GDM1 (cell line): ENCODE results near the gene DNAH17.

Experiments used
- DNase-seq: peaks from one replicate; lab custom pipeline; 2025; lab: John Stamatoyannopoulos, UW

DNAH17 gene

DNA sequence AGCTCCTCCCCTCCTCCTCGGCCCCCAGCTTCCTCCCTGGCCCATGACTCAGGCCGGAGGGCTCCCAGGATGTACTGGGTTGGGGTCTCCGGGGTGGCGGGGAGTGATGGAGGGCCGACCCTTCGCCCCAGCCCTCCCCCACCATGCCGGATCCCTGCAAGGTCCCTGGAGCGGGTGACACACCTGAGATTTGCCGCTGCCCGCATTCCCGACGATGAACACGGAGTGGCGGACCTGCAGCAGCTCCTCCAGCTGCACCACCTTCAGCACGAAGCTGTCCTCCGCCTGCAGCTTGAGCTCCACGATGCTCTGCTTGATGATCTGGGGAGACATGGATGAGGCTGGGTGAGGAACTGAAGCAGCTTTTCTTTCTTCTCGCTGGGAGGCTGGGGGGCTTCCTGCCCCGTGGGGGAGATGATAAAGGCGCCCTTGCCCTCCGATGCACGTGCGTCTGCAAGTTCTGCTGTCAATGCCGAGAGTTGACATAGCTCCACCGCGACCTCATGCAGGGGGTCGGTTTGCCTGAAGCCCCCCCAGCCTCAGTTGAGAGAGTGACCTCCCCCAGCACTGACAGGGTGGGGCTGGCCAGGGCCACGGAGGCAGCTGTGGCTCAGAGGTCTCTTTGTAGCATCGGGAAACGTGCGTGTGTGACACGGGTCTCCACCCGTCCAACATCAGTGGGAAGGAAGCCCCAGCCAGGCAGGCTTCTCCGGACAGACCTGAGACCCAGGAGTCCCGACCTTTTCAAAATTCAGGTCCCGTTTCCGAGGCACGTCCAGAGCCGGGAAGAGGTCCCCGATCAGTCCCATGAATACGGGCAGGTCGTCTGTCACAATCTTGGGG is 83.1 kb downstream of the DNAH17 start:
- DNase-seq = no peak

DNA sequence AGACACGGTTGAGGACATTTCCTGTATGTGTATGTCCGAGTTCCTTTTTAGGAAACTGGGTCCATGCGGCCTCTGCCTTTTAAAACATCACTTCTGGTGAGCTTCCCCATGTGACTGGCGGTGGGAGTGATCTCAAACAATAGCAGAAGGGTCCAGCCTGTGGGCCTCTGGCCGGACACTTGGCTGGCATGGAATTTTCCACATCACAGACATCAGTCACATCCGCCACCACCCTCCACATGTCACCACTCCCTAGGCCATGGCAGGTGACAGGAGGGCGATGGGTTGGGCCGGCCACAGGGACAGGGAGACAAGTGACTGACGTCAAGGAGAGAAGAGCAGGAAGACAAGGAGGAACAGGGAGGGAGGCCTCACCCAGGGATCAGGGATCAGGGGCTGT is 83.7 kb downstream of the DNAH17 start:
- DNase-seq = no peak

DNA sequence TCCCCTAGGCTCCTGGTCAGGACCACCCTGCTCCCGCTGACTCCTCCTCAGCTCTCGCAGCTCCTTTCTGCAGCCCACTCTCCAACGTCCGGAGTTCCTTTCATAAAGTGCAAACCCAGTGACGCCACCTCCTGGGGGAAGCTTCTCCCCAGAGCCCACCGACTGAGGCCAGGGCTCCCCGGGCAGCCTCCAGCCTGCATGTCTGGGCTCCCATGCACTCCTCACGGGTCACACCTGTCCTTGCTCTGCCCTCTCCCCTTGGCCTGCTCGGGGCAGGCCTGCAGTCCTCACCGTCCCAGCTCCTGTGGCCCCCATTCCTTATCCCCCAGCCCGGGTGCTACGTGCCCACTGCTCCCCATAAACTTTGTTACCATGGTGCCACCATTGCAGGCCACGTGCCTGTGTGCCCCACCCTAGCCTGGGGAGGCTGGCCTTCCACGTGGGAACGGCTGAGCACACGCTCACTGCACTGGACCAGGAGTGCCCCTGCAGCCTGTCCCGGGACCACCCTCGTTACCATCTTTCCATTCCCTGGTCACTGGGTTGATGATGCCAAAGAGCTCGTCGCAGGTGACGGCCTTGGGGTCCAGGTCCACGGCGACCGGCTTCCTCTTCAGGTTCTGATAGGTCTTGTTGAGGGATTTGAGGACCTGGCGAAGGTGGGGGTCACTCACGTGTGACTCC is 84.9 kb downstream of the DNAH17 start:
- DNase-seq = no peak

DNA sequence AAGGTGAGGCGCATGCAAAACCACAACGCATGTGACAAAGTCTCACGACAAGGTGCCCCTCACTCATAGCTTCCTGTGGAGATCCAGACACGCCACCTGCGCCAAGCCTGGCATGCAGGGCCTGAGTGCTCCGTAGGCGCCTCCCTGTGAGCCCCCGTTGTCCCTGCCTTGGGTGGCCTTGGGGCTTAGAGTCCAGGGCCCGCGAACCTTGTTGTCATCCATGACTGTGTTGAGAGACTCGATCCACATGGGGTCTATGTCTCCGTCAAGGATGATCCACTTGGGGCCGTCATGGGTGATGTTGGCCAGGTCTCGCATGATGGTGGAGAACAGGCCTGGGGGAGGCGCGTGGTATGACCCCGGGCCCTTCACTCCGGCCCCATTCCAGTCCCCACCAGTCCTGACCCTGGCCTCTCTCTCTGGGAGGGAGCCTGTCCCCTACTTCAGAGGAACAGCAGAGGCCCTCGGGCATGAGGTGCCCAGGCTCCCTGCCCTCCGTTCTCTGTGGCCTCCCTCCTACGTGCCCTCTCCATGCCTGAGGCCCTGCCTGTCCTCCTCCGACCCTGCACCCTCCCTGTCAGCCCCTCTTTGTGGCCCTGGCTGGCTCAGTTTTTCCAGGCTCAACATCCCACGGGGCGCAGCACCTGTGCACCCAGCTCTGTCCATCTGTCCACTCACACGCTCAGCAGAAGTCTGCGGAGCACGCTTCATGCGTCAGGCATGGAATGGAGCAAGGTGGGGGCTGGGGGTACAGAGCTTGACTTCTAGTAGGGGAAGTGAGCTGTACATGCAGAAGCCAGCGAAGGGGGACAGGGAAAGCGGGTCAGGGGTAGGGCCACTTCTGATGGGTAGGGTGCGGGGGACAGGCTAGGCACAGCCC is 85.7 kb downstream of the DNAH17 start:
- DNase-seq = no peak

- DNase-seq = no peak
Observed at GRCh38 chr17:78490673-78491072, 86.5 kb downstream of the DNAH17 start.

- DNase-seq = no peak
Observed at GRCh38 chr17:78490156-78490555, 87.0 kb downstream of the DNAH17 start.

DNA sequence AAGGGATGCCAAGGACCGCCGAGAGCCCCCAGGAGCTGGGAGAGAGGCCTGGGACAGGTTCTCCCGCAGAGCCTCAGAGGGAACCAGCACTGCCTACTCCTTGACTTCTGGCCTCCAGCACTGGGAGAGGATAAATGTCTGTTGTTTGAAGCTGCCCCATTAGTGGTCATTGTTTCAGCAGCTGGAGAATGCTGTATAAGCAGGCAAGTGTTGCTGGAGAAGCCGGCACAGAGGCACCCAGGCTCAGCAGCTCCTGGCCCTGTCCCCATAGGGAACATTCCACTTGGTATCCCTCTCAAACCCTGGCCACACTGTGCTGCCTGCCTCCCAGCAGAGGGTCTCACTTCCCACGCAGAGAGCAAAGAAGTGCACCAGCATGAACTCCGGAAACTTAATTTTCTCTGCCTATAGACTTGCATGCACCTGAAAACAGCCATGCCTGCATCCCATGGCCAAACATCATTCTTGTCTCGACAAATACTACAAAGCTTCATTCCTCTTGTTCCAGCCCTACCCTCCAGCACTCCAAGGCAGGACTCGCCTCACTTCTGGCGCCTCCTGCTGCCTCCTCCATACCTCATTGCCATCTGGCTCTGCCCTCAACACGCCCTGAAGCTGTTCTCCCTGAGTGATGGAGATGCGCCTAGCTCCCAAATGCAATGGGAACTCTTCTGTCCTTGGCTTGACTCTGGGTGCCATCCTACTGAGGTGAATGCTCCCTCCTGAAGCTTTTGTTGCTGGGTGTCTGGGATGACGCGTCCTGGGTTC is 88.1 kb downstream of the DNAH17 start:
- DNase-seq = no peak

- no peak for DNase-seq
Observed at GRCh38 chr17:78488156-78488555, 89.0 kb downstream of the DNAH17 start.

- no peak for DNase-seq
Observed at GRCh38 chr17:78486946-78487680, 90.1 kb downstream of the DNAH17 start.

DNA sequence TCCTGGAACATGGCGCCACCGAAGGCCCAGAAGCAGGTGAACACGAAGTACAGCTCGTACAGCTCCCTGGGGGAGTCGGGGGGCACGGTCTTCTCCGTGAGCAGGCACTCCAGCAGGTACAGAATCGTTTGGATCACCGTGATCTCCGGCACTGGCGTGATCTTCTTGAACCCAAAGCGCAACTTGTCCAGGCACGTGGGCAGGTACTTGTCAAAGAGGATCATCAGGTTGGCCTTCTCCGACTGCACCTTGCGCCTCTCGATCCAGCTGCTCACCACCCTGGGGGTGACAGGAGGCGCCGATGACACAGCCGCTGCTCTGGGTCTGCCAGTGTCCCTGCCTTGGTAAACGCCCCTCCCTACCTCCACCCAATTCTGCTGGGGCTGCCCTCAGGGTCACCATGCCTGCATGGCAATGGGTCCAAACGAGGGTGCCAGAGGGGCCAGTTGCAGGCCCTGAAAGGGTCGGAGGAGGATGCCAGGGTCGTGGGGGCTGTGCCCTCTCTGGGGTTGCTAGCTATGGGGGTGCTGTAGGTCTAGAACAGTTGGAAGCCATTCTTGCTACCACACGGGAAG is 90.9 kb downstream of the DNAH17 start:
- DNase-seq = no peak

GRCh38 chr17:78485290-78486168 is 91.7 kb downstream of the DNAH17 start:
- DNase-seq = no peak

GRCh38 chr17:78484271-78485246 is 92.6 kb downstream of the DNAH17 start:
- no peak for DNase-seq

DNA sequence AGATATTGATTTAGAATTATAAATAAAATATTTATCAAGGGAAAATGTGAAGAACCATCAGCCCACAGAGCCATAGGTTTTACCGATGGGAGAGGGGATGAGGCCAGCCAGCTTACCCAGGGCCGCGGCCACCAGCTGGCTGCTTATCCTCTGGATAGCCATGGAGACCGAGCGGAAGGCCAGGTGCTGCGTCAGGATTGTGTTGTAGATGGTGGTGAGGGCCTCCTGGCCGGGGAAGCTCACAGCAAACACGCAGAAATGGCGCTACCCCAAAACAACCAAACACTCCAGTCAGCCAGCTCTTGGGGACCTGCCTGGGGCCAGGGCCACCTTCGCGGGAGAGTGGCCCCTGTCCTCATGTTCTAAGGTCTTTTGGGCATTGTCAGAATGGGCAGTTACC is 97.8 kb downstream of the DNAH17 start:
- DNase-seq = no peak

DNA sequence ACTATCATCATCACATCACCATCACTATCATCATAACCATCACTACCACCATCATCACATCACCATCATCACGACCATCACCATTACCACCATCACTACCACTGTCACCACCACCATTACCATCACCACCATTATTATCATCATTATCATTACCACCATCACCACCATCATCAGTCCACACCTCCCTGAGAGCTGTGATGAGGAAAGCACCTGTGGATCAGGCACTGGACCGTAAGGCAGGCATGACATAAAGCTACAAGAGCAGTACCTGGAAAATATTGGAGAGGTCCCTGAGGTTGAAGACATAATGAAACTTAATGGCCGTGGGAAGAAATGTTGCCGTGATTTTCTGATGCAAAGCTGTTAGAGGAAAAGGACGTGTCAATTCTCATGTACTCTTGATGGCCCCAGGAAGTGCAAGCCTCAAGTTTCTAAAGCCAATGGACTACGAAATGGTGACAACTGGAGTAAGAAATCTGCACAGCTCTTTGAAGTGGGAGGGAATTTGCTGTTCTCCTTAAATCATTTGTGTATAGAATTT is 98.4 kb downstream of the DNAH17 start:
- no peak for DNase-seq

DNA sequence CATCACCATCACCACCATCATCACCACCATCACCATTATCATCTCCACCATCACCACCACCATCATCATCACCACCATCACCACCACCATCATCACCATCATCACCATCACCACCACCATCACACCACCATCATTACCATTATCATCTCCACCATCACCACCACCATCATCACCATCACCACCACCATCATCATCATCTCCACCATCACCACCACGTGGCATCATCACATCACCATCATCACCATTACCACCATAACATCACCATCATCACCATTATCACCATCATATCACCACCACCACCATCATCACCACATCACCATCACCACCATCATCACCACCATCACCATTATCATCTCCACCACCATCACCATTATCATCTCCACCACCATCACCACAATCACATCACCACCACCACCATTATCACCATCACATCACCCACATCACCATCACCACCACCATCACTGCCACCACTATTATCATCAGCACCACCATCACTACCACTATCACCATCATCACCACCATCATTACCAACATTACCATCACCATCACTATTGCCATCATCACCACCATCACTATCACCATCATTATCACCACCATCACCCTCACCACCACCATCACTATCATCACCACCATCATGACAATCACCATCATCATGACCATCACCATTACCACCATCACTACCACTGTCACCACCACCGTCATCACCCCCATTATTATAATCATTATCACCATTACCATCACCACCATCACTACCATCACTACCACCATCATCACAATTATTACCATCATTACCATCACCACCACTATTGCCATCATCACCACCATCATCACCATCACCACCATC is 99.1 kb downstream of the DNAH17 start:
- DNase-seq = no peak

DNA sequence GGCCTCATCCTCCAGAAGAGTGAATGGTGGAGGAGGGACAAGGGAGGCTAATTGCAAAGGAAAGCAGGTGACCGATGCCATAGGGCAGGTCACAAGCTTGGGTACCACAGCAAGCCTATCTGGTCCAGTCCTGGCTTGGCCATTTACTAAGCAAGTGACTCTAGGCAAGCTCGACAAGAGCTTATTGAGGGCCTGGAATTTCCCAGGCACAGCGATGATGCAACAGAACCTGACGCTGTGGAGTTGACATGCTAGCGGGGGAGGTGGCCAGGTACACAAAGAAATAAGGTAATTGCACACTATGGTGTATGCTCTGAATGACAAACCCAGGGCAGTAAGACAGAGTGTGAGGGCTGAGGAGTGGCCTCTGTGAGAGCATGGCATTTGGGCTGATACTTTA is 100.2 kb downstream of the DNAH17 start:
- no peak for DNase-seq

- DNase-seq = no peak
Observed at GRCh38 chr17:78476149-78476548, 101.0 kb downstream of the DNAH17 start.
